Renal cortex interstitium (tissue), 11 donors: ENCODE results near the gene HMCES. TPM values are rescaled to one million over a fixed set of nuclear protein-coding genes. Genes with fewer than 3 reads are reported as not detected.

ENCODE experiments used
- DNase-seq, 11 donors: peaks; one replicate each; pipeline ENCODE4 v3.0.0-alpha.2; 2013; ENCODE audit warnings: low read depth in 9 of 11, low spot score in 4 of 11; ENCODE audit errors: extremely low read depth in 1 of 11
- polyA plus RNA-seq, 3 donors: library from polyadenylated mRNA; unstranded; fragments of 120-200 nt; gene quantifications; one replicate each; pipeline ENCODE4 v1.2.1, GENCODE V29; 2013; ENCODE audit not compliant: insufficient read length in 3 of 3

The HMCES gene
- polyA plus RNA-seq, 3 donors, result 47.0 to 56.5 (median 55.9) TPM

GRCh38 chr3:129353589-129353941 is 74.9 kb downstream of the HMCES start:
- DNase-seq, result no peak

Other genes with a start within 250 kb of the HMCES start
- gene GP9, start 218.1 kb upstream of the HMCES start, polyA plus RNA-seq, result 1 to 10 TPM; 1.3 to 2.1 (median 1.4) TPM
- 1 to 10 TPM; 4.6 to 8.1 (median 6.1) TPM for gene RAB43, start 157.1 kb upstream of the HMCES start, polyA plus RNA-seq
- gene ISY1, start 117.8 kb upstream of the HMCES start, polyA plus RNA-seq, result 10 to 100 TPM; 44.4 to 60.9 (median 49.6) TPM
- gene CNBP, start 95.0 kb upstream of the HMCES start, polyA plus RNA-seq, result 100 to 1,000 TPM; 362 to 446 (median 401) TPM
- 100 to 1,000 TPM; 161 to 170 (median 167) TPM for gene COPG1, start 29.3 kb upstream of the HMCES start, polyA plus RNA-seq
- 1 to 10 TPM; 3.6 to 7.2 (median 3.7) TPM for gene EFCAB12, start 149.8 kb downstream of the HMCES start, polyA plus RNA-seq
- gene MBD4, start 161.1 kb downstream of the HMCES start, polyA plus RNA-seq, result 10 to 100 TPM; 43.2 to 53.3 (median 49.5) TPM
- gene IFT122, start 161.4 kb downstream of the HMCES start, polyA plus RNA-seq, result 10 to 100 TPM; 51.3 to 63.6 (median 62.5) TPM
- under 1 TPM; 0.04 to 0.09 (median 0.08) TPM for gene RHO, start 249.8 kb downstream of the HMCES start, polyA plus RNA-seq